AG09309 (cell line): ENCODE results near the gene PTPRF.

Experiments used
- DNase-seq: peaks from one replicate; pipeline ENCODE4 v3.0.0-alpha.2; 2010; ENCODE audit warnings: low read depth
- H3K4me3 ChIP-seq: 2 replicates; pipeline ENCODE4 v1.5.1; 2011; ENCODE audit warnings: mild to moderate bottlenecking, low read depth, low read length, moderate library complexity; ENCODE audit not compliant: control insufficient read depth
- CTCF ChIP-seq: IDR thresholded peaks from 2 replicates; pipeline ENCODE4 v1.5.1; 2011; ENCODE audit warnings: mild to moderate bottlenecking, low read depth, low read length, inconsistent platforms; ENCODE audit not compliant: insufficient read depth, control insufficient read depth; ENCODE audit errors: missing control alignments

The PTPRF gene

DNA sequence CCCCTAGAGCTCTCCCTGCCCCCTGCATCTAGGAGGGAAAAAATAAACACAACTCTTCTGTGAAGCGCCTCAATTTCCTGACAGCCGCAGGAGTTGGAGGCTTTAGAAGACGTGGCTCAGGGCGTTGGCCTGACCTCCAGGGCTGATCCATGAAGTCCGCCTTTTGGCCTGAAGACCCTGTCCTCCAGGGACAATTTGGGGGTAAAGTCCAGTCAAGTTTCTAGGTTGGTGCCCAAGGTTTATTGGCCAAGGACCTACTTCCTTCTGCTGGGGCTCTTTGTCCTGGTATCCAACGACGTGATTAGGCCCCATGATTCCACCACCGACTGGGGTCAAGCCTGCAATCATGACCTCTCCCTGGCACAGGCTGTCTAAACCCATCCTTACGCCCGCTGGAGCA, 54.9 kb downstream of the PTPRF start:
- H3K4me3 ChIP-seq = no peak overlapping the region
- TF ChIP-seq CTCF = no peak
- no peak for DNase-seq

DNA sequence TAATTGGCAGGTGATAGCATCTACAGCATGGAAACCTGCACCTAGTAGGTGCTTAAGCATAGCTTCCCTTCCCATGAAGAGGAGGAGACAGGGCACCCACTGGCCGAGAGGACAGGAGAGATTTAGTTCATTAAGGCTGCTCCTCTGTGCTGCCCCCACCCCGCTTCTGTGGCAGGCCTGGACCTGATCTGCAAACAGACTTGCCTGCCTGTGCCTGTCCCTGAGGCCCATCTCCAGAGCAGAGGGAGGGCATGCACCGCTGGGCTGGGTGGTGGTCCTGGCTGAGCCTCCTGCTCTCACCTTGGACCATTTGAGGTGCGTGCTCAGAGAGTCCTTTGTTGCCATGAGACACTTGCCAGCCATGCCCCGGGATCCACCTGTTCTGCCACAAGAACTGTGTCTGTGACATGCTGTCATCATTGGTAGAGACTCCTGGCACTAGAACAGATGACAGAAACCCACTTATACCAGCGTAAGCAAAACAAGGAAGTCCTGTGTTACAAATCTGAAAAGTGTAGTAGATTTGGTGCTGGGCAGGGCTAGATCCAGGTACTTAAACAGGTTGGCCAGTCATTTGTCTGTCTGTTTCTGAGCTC, 55.6 kb downstream of the PTPRF start:
- H3K4me3 ChIP-seq = no peak overlapping the region
- no peak for DNase-seq
- no peak for TF ChIP-seq CTCF

DNA sequence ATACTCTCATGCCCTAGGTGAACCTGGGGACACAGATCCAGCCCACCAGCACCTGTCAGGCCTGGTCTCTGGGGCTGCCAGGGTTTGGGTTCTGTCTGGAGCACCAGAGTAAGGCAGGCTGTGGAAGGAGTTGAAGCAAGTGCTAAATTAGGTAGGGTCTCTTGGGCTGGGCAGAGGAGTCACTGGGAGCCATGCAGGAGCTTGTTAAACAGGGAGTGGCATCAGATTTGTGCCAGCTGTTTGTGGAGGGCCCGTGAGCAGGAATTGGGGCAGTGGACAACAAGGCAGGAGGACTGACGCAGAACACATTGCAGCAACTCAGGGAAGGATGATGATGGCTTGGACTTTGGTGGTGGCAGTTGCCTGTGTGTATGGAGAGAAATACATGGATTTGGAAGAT, 56.3 kb downstream of the PTPRF start:
- no peak for TF ChIP-seq CTCF
- DNase-seq = no peak
- H3K4me3 ChIP-seq = no peak overlapping the region

DNA sequence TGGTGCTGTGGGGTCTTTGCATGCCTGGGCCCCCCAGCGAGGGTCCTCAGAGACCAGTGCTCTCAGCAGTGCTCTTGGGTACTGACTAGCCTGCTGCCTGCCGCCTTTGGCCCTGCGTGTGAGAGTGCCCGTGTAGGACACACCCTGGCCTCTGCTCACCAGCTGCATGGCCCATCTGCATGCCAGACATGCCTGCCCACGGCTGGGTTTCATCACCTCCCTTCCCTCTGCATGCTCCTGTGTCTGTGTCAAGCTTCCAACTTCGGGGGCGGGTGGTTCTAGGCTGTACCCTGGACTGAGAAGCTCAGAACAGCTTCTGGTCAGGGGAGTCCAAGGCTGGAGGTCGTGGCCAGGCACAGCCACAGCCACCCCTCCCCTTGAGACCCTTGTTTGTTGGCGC, 56.9 kb downstream of the PTPRF start:
- peak; percentile 42 for DNase-seq
- H3K4me3 ChIP-seq = no peak overlapping the region
- no peak for TF ChIP-seq CTCF

DNA sequence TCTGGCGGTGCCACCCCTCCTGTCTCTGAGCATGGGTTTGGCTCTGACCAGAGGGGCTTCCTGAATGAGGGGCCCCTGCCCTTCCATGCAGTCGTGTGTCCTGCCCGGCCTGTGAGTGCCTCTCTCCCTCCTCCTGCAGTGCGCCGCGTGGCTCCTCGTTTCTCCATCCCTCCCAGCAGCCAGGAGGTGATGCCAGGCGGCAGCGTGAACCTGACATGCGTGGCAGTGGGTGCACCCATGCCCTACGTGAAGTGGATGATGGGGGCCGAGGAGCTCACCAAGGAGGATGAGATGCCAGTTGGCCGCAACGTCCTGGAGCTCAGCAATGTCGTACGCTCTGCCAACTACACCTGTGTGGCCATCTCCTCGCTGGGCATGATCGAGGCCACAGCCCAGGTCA, 57.9 kb downstream of the PTPRF start:
- no peak for DNase-seq
- no peak overlapping the region for H3K4me3 ChIP-seq
- no peak for TF ChIP-seq CTCF

- no peak for TF ChIP-seq CTCF
- no peak overlapping the region for H3K4me3 ChIP-seq
- DNase-seq = no peak
Observed at GRCh38 chr1:43590388-43590925, 59.8 kb downstream of the PTPRF start.

DNA sequence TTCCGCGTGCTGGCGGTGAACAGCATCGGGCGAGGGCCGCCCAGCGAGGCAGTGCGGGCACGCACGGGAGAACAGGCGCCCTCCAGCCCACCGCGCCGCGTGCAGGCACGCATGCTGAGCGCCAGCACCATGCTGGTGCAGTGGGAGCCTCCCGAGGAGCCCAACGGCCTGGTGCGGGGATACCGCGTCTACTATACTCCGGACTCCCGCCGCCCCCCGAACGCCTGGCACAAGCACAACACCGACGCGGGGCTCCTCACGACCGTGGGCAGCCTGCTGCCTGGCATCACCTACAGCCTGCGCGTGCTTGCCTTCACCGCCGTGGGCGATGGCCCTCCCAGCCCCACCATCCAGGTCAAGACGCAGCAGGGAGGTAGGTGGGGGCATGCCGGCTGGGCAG, 60.5 kb downstream of the PTPRF start:
- no peak for TF ChIP-seq CTCF
- H3K4me3 ChIP-seq = no peak overlapping the region
- DNase-seq = no peak
